GM12872 (cell line): ENCODE measurements around the gene PON2.

Experiments
- TF ChIP-seq, protein P1 (sequence below): IDR thresholded peaks from 3 replicates; pipeline ENCODE4 v1.5.1; 2011; ENCODE audit warnings: low read depth, mild to moderate bottlenecking, low read length, moderate library complexity; ENCODE audit not compliant: insufficient read depth

The PON2 gene

DNA sequence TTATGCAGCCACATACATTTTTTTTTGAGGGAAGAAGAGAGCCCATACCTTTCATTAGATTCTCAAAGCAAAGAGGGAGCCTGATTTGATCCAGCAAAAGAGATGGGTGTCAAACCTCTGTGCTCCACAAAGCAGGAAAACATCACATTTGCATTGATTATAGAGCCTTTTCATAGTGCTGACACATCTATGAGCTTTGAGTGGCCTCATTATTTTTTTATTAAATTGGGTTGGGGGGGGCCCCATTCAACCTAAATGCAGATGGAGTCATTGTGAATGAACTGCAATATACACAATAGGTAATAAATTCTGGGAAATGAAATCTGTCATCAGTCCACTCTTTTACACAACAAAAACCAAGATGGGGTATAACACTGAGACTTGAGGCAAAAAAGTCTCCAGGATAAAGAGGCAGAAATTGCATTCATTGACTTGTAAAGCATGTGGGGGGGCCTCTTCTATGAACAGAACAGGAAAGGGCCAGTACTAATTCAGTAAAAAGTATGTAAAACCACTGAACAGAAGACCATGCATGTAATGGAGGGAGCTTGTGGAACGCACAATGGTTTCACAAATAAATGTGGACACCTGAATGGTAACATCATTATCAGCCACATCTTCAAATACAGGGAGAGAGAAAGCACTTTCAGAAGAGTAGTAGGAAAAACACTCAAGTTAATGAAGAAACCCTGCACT is 33.2 kb upstream of the PON2 start:
- TF ChIP-seq, protein P1, sequence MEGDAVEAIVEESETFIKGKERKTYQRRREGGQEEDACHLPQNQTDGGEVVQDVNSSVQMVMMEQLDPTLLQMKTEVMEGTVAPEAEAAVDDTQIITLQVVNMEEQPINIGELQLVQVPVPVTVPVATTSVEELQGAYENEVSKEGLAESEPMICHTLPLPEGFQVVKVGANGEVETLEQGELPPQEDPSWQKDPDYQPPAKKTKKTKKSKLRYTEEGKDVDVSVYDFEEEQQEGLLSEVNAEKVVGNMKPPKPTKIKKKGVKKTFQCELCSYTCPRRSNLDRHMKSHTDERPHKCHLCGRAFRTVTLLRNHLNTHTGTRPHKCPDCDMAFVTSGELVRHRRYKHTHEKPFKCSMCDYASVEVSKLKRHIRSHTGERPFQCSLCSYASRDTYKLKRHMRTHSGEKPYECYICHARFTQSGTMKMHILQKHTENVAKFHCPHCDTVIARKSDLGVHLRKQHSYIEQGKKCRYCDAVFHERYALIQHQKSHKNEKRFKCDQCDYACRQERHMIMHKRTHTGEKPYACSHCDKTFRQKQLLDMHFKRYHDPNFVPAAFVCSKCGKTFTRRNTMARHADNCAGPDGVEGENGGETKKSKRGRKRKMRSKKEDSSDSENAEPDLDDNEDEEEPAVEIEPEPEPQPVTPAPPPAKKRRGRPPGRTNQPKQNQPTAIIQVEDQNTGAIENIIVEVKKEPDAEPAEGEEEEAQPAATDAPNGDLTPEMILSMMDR: no peak

DNA sequence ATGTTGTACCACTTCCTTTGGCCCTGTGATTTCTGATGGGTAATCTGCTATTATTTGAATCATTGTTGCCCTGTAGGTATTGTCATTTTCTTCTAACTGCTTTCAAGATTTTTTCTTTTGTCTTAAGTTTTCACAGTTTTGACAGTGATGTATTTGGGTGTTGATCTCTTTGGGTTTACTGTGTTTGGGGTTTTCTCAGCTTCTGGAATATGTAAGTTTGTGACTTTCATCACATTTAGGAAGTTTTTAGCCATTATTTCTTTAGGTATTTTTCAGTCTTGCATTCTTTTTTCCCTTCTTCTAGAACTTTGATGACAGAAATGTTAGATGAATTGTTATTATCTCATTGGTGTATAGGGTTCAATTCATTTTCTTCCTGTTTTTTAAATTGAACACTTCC is 23.1 kb upstream of the PON2 start:
- TF ChIP-seq, protein P1: no peak

DNA sequence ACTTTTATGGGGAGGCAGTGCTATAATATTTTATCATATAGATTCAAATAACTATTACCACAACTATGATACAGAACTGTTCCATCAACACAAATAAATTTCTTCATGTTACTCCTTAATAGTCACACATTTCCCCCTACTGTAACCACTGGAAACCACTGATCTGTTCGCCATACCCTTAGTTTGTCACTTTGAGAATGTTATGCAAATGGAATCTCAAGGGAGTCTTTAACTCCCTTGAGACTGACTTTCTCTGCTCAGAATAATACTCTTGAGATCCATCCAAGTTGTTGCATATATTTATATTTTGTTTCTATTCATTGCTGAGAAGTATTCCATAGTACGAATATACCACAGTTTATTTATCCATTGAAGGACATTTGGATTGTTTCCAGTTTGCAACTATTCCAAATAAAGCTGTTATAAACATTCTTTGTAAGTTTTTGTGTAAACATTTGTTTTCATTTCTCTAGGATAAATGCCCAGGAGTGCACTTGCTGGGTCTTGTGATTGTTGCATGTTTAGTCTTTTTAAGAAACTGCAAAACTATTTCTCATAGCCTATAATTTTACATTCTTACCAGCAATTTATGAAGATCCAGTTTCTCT is 19.7 kb upstream of the PON2 start:
- TF ChIP-seq, protein P1: no peak

DNA sequence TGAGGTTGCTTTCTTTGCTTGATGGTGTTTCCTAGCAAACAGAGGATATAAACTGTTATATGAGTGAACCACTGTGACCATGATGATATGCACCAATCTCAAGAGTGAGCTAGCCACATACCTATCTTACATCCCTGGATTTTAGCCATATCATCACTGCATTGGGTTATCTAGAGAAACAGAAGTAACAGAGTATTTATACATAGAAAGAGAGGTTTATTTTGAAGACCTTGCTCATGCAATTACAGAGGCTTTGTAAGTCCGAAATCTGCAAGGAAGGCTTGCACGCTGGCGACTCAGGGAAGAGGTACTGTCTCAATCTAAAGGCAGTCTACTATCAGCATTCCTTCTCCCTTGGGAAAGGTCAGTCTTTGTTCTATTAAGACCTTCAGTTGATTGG is 11.8 kb upstream of the PON2 start:
- TF ChIP-seq, protein P1: no peak

DNA sequence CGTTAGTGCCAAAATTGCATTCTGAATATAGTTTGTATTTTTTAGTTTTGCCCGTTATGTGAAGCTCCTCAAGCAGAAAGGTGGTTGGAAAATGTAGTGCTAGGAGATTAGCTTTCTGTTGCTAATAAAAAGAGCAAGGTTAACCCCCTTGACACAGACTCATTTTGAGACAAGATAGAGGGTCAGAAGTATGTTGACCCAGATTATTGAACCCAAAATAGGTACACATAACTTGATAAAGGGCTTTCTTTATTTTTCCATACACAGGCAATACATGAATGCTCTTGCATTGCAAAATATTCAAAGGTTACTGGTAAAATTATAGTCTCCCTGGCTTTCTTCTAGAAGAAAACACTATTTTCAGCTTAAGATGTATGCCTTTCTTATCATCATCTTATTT is 10.0 kb upstream of the PON2 start:
- TF ChIP-seq, protein P1: no peak

DNA sequence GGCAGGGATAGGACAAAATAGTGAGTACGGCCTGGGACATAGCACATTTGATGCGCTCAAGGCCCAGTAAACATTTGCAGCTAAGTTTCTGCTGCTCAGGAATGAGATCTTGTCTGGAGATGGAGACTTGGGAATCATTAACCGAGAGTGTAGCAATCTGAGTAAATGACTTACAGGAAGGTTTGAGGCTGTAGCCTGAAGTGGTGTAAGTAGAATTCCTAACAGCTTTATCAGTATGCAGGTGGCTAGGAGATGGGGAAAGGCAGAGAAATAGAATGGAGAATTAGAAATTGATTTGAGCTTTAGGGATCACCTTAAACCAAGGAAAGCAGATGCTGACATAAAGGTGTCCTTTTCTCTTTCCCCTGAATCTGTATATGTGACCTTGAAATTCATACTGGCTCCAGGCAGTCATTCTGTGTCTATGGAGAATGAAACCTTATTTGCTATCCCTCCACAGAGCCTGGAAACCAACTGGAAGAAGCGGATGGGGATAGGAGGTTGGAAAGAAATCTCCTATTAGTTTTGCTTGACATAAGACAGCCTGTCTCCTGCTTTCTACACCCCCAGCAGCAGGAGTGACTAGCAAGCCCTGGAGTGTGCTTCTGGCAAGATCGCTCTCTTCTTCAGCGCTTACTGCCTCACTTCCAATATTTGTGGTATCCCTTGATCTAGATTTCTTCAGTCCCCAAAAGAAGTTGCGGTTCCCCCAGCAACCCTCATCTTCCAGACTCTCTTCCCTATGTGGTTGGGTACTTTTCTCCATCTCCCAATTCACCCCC is 6.4 kb upstream of the PON2 start:
- TF ChIP-seq, protein P1: no peak

DNA sequence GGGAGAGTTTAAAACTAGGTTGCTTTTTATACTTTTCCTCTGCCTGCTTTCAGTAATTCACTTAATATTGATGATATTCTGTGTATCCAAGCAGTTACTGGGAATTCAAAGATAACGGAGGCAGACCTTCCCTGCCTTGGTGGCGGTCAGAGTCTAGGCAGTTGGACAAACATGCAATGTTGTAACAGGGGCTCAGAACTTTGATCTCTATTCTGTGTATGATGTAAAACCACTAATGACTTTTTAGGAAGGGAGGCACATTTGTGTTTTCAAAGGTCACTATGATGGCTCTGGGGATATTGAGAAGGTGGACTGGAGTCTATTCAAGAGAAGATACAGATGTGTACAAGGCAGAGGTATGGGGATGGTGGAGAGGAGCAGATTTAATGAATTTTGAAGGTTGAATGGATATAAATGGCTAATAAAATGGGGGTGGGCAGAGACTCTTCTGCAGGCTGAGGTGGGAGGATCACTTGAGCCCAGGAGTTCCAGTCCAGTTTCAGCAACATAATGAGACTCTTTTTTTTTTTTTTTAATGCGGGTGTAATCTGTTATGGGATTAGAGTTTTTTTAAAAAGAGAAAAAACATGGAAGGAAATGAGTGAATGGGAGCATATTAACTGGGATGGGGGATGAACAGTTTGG is 5.7 kb upstream of the PON2 start:
- TF ChIP-seq, protein P1: no peak
